Panc1 (cell line): ENCODE measurements around the gene NLRP6. TPM values are rescaled to one million over a fixed set of nuclear protein-coding genes. Genes with fewer than 3 reads are reported as not detected.

Experiments
- ATAC-seq: fragments of 200-7000 bp; cut with Tn5 transposase; 2 replicates; pipeline ENCODE4 v1.9.1; 2020; ENCODE audit warnings: mild to moderate bottlenecking, moderate library complexity
- BruUV-seq: library from RNA; stranded (reverse); fragments of 400-500 nt; replicated peaks from 2 replicates; lab custom pipeline; 2021; lab: Mats Ljungman, UMichigan
- CTCF ChIA-PET: fragments of 300-600 bp; sonication (Branson Sonifier 250); formaldehyde crosslinking; loops from one replicate; lab custom pipeline; 2022; ENCODE audit warnings: antibody characterized with exemption; lab: Charles Lee
- POLR2A ChIA-PET: fragments of 300-600 bp; sonication (Branson Sonifier 250); formaldehyde crosslinking; loops from one replicate; lab custom pipeline; 2022; ENCODE audit warnings: antibody characterized with exemption; lab: Charles Lee
- DNase-seq: peaks from one replicate; pipeline ENCODE4 v3.0.0-alpha.2; 2010; ENCODE audit warnings: low read depth, low spot score
- H3K27ac ChIP-seq: 2 replicates; pipeline ENCODE4 v1.5.1; 2011; ENCODE audit warnings: mild to moderate bottlenecking, low read length, inconsistent platforms
- H3K27me3 ChIP-seq: fragments of 200-500 bp; sonication (Bioruptor generic); 2 replicates; pipeline ENCODE4 v1.6.0; 2014; ENCODE audit warnings: low read length, inconsistent platforms; ENCODE audit not compliant: control insufficient read depth, insufficient read depth
- H3K36me3 ChIP-seq: fragments of 200-500 bp; sonication (Bioruptor generic); 2 replicates; pipeline ENCODE4 v1.5.1; 2014; ENCODE audit warnings: inconsistent platforms, mild to moderate bottlenecking, low read length, moderate library complexity; ENCODE audit not compliant: control insufficient read depth, insufficient read depth
- H3K4me1 ChIP-seq: 2 replicates; pipeline ENCODE4 v1.5.1; 2011; ENCODE audit warnings: inconsistent platforms, mild to moderate bottlenecking, low read length, moderate library complexity; ENCODE audit not compliant: control insufficient read depth, insufficient read depth
- H3K4me3 ChIP-seq, 2 experiments: 2 replicates each; pipeline ENCODE4 v1.5.1; 2011 to 2012; ENCODE audit warnings: low read depth in 2 of 2, low read length in 2 of 2, mild to moderate bottlenecking in 2 of 2, inconsistent platforms in 1 of 2, moderate library complexity in 1 of 2
- H3K9me3 ChIP-seq: fragments of 200-500 bp; sonication (Bioruptor generic); 2 replicates; pipeline ENCODE4 v1.5.1; 2014; ENCODE audit warnings: low read depth, mild to moderate bottlenecking, inconsistent platforms, low read length, moderate library complexity; ENCODE audit not compliant: control insufficient read depth, insufficient read depth
- CTCF ChIP-seq: fragments of 450-650 bp; IDR thresholded peaks from 2 replicates; pipeline ENCODE4 v1.5.1; 2017; ENCODE audit warnings: mild to moderate bottlenecking
- POLR2AphosphoS5 ChIP-seq: IDR thresholded peaks from 2 replicates; pipeline ENCODE4 v1.6.1; 2012; ENCODE audit warnings: mild to moderate bottlenecking, low read depth, low read length, moderate library complexity
- REST ChIP-seq, 2 experiments: IDR thresholded peaks; 2 replicates each; pipeline ENCODE4 v1.6.1; 2011 to 2012; ENCODE audit warnings: low read depth in 2 of 2, control low read depth in 1 of 2, low read length in 1 of 2, mild to moderate bottlenecking in 1 of 2, moderate library complexity in 1 of 2; ENCODE audit not compliant: insufficient read depth in 1 of 2
- SIN3A ChIP-seq: IDR thresholded peaks from 2 replicates; pipeline ENCODE4 v1.6.1; 2012; ENCODE audit warnings: low read depth, mild to moderate bottlenecking, low read length, moderate library complexity, borderline replicate concordance; ENCODE audit not compliant: insufficient read depth
- TCF7L2 ChIP-seq: IDR thresholded peaks from 2 replicates; pipeline ENCODE4 v1.6.1; 2011; ENCODE audit warnings: mild to moderate bottlenecking, low read depth, low read length, inconsistent platforms
- in situ Hi-C: cut with HindIII; loops from 2 replicates; pipeline ENCODE4 v1.10.0; 2016; ENCODE audit warnings: low sequenced_read_pairs, low pct_unique_long_range_greater_than_20kb
- intact Hi-C: fragments of 100-400 bp; cut with micrococcal nuclease; formaldehyde crosslinking; loops from one replicate; pipeline ENCODE4 v1.10.0; 2022; ENCODE audit not compliant: unreplicated experiment
- total RNA-seq: library from RNA; stranded (reverse); gene quantifications from one replicate; pipeline ENCODE4 v1.2.1, GENCODE V29; 2021; ENCODE audit not compliant: unreplicated experiment

Gene NLRP6
- total RNA-seq, 1 experiment from 2014 or later: 0.59 TPM

- DNase-seq (no peak), ATAC-seq (no peak)
- H3K27me3 ChIP-seq: no peaks in the 10 kb centered on the region
- ChIA-PET CTCF (no interaction called here), POLR2A (no interaction called here)
- H3K4me1 ChIP-seq: no peaks in the 10 kb centered on the region
- in situ Hi-C loops (no loop called here), intact Hi-C loops (no loop called here)
- H3K36me3 ChIP-seq: peaks cover 2% of the 10 kb centered on the region; the same call in 1 of the 2 replicates
- no peak overlapping the region for H3K4me3 ChIP-seq
- BruUV-seq: no TSS peak
- TF ChIP-seq REST (IDR thresholded peaks at IDR 0.05; ENCODE audit: insufficient read depth in 1 of 2, low read depth in 2 of 2, low read length in 1 of 2) (no peak), SIN3A (no peak)
- H3K27ac ChIP-seq: no peak overlapping the region
- H3K9me3 ChIP-seq: no peaks in the 10 kb centered on the region
Measured at GRCh38 chr11:256952-257737, 21.1 kb upstream of the NLRP6 start.

GRCh38 chr11:257766-258493 lies 20.3 kb upstream of the NLRP6 start:
- in situ Hi-C loops (no loop called here), intact Hi-C loops (no loop called here)
- DNase-seq (no peak), ATAC-seq (peak; percentile 69; the same call in 1 of the 2 replicates)
- TF ChIP-seq POLR2AphosphoS5 (no peak), SIN3A (no peak), CTCF (no peak), TCF7L2 (no peak), REST (IDR thresholded peaks at IDR 0.05; ENCODE audit: insufficient read depth in 1 of 2, low read depth in 2 of 2, low read length in 1 of 2) (no peak)
- Histone ChIP-seq H3K4me1 (no peaks in the 10 kb centered on the region), H3K36me3 (no peaks in the 10 kb centered on the region), H3K27me3 (no peaks in the 10 kb centered on the region), H3K27ac (no peak overlapping the region), H3K9me3 (no peaks in the 10 kb centered on the region), H3K4me3 (no peak overlapping the region)
- ChIA-PET POLR2A (interaction anchor here (0.6 to 0.7 kb wide), 2 partner anchors 10 to 104 kb away, joined by 4 to 6 read pairs; no protein-coding TSS in a partner anchor), CTCF (interaction anchor here (0.7 to 1.0 kb wide), 3 partner anchors 9 to 51 kb away, joined by 3 to 4 read pairs (median 4); partner anchors contain the start of gene BET1L)
- no TSS peak for BruUV-seq
